A549 (cell line): ENCODE results near the gene ACSS3.

Source experiments
- CTCF ChIP-seq: fragments of >200 bp; sonication (Bioruptor Twin); formaldehyde crosslinking; IDR thresholded peaks from 3 replicates; pipeline ENCODE4 v1.5.1; 2016
- EP300 ChIP-seq, 2 experiments: fragments of >200 bp; sonication (Bioruptor Twin); formaldehyde crosslinking; IDR thresholded peaks; 2 replicates in 1 of 2; 3 replicates in 1 of 2; pipeline ENCODE4 v1.6.1; 2016 to 2017
- ESRRA ChIP-seq: fragments of 150-350 bp; IDR thresholded peaks from 2 replicates; pipeline ENCODE4 v1.6.1; 2014; ENCODE audit warnings: mild to moderate bottlenecking, low read length, borderline replicate concordance
- HMGXB4 ChIP-seq: fragments of 250-450 bp; sonication (Bioruptor Pico); IDR thresholded peaks from 2 replicates; pipeline ENCODE4 v1.5.0; 2021; ENCODE audit warnings: mild to moderate bottlenecking, moderate library complexity, borderline replicate concordance
- HOXA7 ChIP-seq: fragments of 250-450 bp; sonication (Bioruptor Pico); IDR thresholded peaks from 2 replicates; pipeline ENCODE4 v1.5.0; 2020; ENCODE audit warnings: mild to moderate bottlenecking, moderate library complexity
- JUN ChIP-seq, 2 experiments: fragments of >200 bp; sonication (Bioruptor Twin); formaldehyde crosslinking; IDR thresholded peaks; 2 replicates in 1 of 2; 3 replicates in 1 of 2; pipeline ENCODE4 v1.6.1; 2016 to 2017
- JUNB ChIP-seq: fragments of >200 bp; sonication (Bioruptor Twin); formaldehyde crosslinking; IDR thresholded peaks from 2 replicates; pipeline ENCODE4 v1.6.1; 2016
- MYC ChIP-seq: IDR thresholded peaks from 2 replicates; pipeline ENCODE4 v1.6.1; 2012; ENCODE audit warnings: mild to moderate bottlenecking, inconsistent platforms, low read length, improper control_type of control experiment, borderline replicate concordance
- POLR2A ChIP-seq: IDR thresholded peaks from 2 replicates; pipeline ENCODE4 v1.6.1; 2012; ENCODE audit warnings: mild to moderate bottlenecking, low read length
- RAD21 ChIP-seq, 2 experiments: fragments of >200 bp in 1 of 2; sonication (Bioruptor Twin) in 1 of 2; formaldehyde crosslinking in 1 of 2; IDR thresholded peaks in 1 of 2; conservative IDR thresholded peaks in 1 of 2; 2 replicates in 1 of 2; 3 replicates in 1 of 2; pipeline ENCODE4 v1.6.1; 2012 to 2018; ENCODE audit warnings: inconsistent platforms in 1 of 2
- REST ChIP-seq: fragments of 200-600 bp; sonication (generic); IDR thresholded peaks from 2 replicates; pipeline ENCODE4 v1.6.1; 2016; ENCODE audit warnings: antibody characterized with exemption, mild to moderate bottlenecking, moderate library complexity
- USF2 ChIP-seq: fragments of 450-650 bp; IDR thresholded peaks from 2 replicates; pipeline ENCODE4 v1.6.1; 2014; ENCODE audit warnings: antibody characterized with exemption

GRCh38 chr12:81164827-81165226, 86.9 kb downstream of the ACSS3 start:
- TF ChIP-seq CTCF (no peak), HMGXB4 (CRISPR knock-in tag) (no peak), MYC (no peak), REST (no peak), POLR2A (no peak), JUNB (no peak), EP300 (IDR thresholded peaks at IDR 0.05) (no peak), USF2 (no peak), RAD21 (conservative IDR thresholded peaks at IDR 0.05 in 1 of 2, IDR thresholded peaks at IDR 0.05 in 1 of 2) (no peak), JUN (IDR thresholded peaks at IDR 0.05) (no peak), HOXA7 (CRISPR knock-in tag) (no peak), ESRRA (no peak)
